ENCODE results near the gene CATSPERD. TPM values are rescaled to one million over a fixed set of nuclear protein-coding genes. Genes with fewer than 3 reads are reported as not detected.

The CATSPERD gene
- total and polyA plus RNA-seq, 2 of the 4 experiments (the other 2 are of a cell fraction) = not detected

- 100% methylated on average over 4 of the region's 22 CpGs; no CpG with 5 or more reads in 1 of the 2 experiments for WGBS, 2 experiments (ENCODE audit: extremely low coverage in 2 of 2, insufficient read length in 1 of 2)
- Histone ChIP-seq H2BK120ac (ENCODE audit: low read depth, low read length) (no peak overlapping the region), H3K9me1 (ENCODE audit: insufficient read depth, low read length) (peaks cover 7% of the 10 kb centered on the region; the same call in 1 of the 2 replicates), H3K4me2 (ENCODE audit: low read depth, low read length) (no peak overlapping the region), H4K5ac (ENCODE audit: low read depth, low read length) (no peak overlapping the region), H3K9me3 (ENCODE audit: control insufficient read depth, insufficient read depth, low read length) (no peaks in the 10 kb centered on the region), H3K4me3 (ENCODE audit: insufficient read depth, low read depth, low read length) (no peak overlapping the region), H3K27me3 (ENCODE audit: control insufficient read depth, insufficient read depth, low read length) (no peaks in the 10 kb centered on the region), H4K91ac (ENCODE audit: insufficient read depth, low read depth, low read length) (no peak overlapping the region), H3K9ac (ENCODE audit: low read depth, low read length) (no peak overlapping the region), H4K8ac (ENCODE audit: low read depth in 2 of 2, low read length in 2 of 2) (no peak overlapping the region), H2AFZ (replicated peaks; ENCODE audit: low read length, poor library complexity) (no peak overlapping the region), H3K36me3 (ENCODE audit: control insufficient read depth, insufficient read depth, low read length) (no peaks in the 10 kb centered on the region), H3K4ac (ENCODE audit: low read depth, low read length) (no peak overlapping the region), H3K4me1 (ENCODE audit: control insufficient read depth, insufficient read depth, low read length) (peaks cover 7% of the 10 kb centered on the region), H3K18ac (ENCODE audit: low read depth, low read length) (no peak overlapping the region), H2BK20ac (ENCODE audit: low read depth, low read length) (no peak overlapping the region), H3K27ac (ENCODE audit: insufficient read depth, low read length) (no peak overlapping the region), H3K79me1 (ENCODE audit: low read depth in 1 of 2, low read length in 2 of 2) (peaks cover 15 to 19% of the 10 kb centered on the region in 2 experiments; a peak in 3 of 4 replicates), H3K23ac (ENCODE audit: low read depth, low read length) (no peak overlapping the region), H2AK9ac (replicated peaks; ENCODE audit: low read depth, low read length, poor library complexity) (no peak overlapping the region), H3K14ac (replicated peaks; ENCODE audit: low read depth, low read length) (no peak overlapping the region), H2AK5ac (ENCODE audit: low read depth, low read length) (no peak overlapping the region), H3K56ac (ENCODE audit: extremely low read depth, insufficient read depth, low read length) (no peak overlapping the region), H2BK5ac (ENCODE audit: low read depth, low read length, poor library complexity, severe bottlenecking) (no peak overlapping the region), H2BK15ac (ENCODE audit: low read depth, low read length) (no peak overlapping the region), H4K20me1 (ENCODE audit: insufficient read depth, low read length) (no peaks in the 10 kb centered on the region; the same call in 1 of the 2 replicates)
- in situ Hi-C loops (cut with MboI; ENCODE audit: low sequenced_read_pairs) = no loop called here
- TF ChIP-seq RAD21 (IDR thresholded peaks at IDR 0.05; ENCODE audit: low read length) (no peak), FOS (IDR thresholded peaks at IDR 0.05; ENCODE audit: low read depth, low read length) (no peak), POLR2A (IDR thresholded peaks at IDR 0.05; ENCODE audit: low read depth, low read length) (no peak), RCOR1 (IDR thresholded peaks at IDR 0.05; ENCODE audit: insufficient replicate concordance, low read length) (no peak), MAFK (IDR thresholded peaks at IDR 0.05; ENCODE audit: low read depth, low read length) (no peak), CHD1 (IDR thresholded peaks at IDR 0.05; ENCODE audit: low read depth, low read length) (no peak), CEBPB (IDR thresholded peaks at IDR 0.05; ENCODE audit: low read depth, low read length) (no peak), BHLHE40 (IDR thresholded peaks at IDR 0.05; ENCODE audit: low read depth, low read length) (no peak), MXI1 (IDR thresholded peaks at IDR 0.05; ENCODE audit: borderline replicate concordance, low read depth, low read length) (no peak), RFX5 (IDR thresholded peaks at IDR 0.05; ENCODE audit: low read depth, low read length) (no peak), NFE2L2 (IDR thresholded peaks at IDR 0.05; ENCODE audit: low read depth, low read length) (no peak)
- TF ChIP-seq, protein P1, sequence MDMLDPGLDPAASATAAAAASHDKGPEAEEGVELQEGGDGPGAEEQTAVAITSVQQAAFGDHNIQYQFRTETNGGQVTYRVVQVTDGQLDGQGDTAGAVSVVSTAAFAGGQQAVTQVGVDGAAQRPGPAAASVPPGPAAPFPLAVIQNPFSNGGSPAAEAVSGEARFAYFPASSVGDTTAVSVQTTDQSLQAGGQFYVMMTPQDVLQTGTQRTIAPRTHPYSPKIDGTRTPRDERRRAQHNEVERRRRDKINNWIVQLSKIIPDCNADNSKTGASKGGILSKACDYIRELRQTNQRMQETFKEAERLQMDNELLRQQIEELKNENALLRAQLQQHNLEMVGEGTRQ (IDR thresholded peaks at IDR 0.05; ENCODE audit: low read depth, low read length) = no peak
- TF ChIP-seq, protein P2, sequence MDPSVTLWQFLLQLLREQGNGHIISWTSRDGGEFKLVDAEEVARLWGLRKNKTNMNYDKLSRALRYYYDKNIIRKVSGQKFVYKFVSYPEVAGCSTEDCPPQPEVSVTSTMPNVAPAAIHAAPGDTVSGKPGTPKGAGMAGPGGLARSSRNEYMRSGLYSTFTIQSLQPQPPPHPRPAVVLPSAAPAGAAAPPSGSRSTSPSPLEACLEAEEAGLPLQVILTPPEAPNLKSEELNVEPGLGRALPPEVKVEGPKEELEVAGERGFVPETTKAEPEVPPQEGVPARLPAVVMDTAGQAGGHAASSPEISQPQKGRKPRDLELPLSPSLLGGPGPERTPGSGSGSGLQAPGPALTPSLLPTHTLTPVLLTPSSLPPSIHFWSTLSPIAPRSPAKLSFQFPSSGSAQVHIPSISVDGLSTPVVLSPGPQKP (IDR thresholded peaks at IDR 0.05; ENCODE audit: borderline replicate concordance, low read depth, low read length) = no peak
- TF ChIP-seq, protein P3, sequence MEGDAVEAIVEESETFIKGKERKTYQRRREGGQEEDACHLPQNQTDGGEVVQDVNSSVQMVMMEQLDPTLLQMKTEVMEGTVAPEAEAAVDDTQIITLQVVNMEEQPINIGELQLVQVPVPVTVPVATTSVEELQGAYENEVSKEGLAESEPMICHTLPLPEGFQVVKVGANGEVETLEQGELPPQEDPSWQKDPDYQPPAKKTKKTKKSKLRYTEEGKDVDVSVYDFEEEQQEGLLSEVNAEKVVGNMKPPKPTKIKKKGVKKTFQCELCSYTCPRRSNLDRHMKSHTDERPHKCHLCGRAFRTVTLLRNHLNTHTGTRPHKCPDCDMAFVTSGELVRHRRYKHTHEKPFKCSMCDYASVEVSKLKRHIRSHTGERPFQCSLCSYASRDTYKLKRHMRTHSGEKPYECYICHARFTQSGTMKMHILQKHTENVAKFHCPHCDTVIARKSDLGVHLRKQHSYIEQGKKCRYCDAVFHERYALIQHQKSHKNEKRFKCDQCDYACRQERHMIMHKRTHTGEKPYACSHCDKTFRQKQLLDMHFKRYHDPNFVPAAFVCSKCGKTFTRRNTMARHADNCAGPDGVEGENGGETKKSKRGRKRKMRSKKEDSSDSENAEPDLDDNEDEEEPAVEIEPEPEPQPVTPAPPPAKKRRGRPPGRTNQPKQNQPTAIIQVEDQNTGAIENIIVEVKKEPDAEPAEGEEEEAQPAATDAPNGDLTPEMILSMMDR (conservative IDR thresholded peaks at IDR 0.05; ENCODE audit: low read depth, low read length) = no peak
- no TSS peak for BruUV-seq (replicated peaks)
- ChIA-PET POLR2A (ENCODE audit: unreplicated experiment) (no interaction called here), CTCF (no interaction called here)
- ATAC-seq (ENCODE audit: low read depth) = no peak
- dilution Hi-C loops (cut with HindIII; ENCODE audit: low sequenced_read_pairs, unreplicated experiment) = no loop called here
- intact Hi-C loops (cut with micrococcal nuclease) = no loop called here
- no peak for DNase-seq
Measured at GRCh38 chr19:5678071-5678718, 42.2 kb upstream of the CATSPERD start.
